Measurements from ENCODE around the gene QRSL1.

GRCh38 chr6:106612671-106613416 lies 16.5 kb upstream of the QRSL1 start:
- TF ChIP-seq POLR2A (IDR thresholded peaks at IDR 0.05; ENCODE audit: low read length) (no peak), GATA1 (IDR thresholded peaks at IDR 0.05; ENCODE audit: low read depth, low read length) (no peak)
